ENCODE measurements around the gene MAGI2.

- TF ChIP-seq ARNTL (CRISPR knock-in tag; IDR thresholded peaks at IDR 0.05; ENCODE audit: borderline replicate concordance, low read depth) (no peak), SNAI2 (CRISPR knock-in tag; IDR thresholded peaks at IDR 0.05) (no peak), PATZ1 (CRISPR knock-in tag; IDR thresholded peaks at IDR 0.05; ENCODE audit: borderline replicate concordance) (no peak), ZFP3 (CRISPR knock-in tag; IDR thresholded peaks at IDR 0.05) (0 out of 2 replicates have a peak, but pooled peaks have one; percentile 33), BACH2 (CRISPR knock-in tag; IDR thresholded peaks at IDR 0.05; ENCODE audit: borderline replicate concordance) (no peak), OSR1 (CRISPR knock-in tag; IDR thresholded peaks at IDR 0.05) (no peak), ZC3H10 (CRISPR knock-in tag; IDR thresholded peaks at IDR 0.05) (no peak), ZNF565 (CRISPR knock-in tag; conservative IDR thresholded peaks at IDR 0.05; ENCODE audit: low read depth) (no peak), TCF4 (CRISPR knock-in tag; IDR thresholded peaks at IDR 0.05; ENCODE audit: borderline replicate concordance) (peak; percentile 31; the same call in 1 of the 2 replicates), TOX (CRISPR knock-in tag; IDR thresholded peaks at IDR 0.05; ENCODE audit: borderline replicate concordance) (no peak)
- TF ChIP-seq, protein P1, sequence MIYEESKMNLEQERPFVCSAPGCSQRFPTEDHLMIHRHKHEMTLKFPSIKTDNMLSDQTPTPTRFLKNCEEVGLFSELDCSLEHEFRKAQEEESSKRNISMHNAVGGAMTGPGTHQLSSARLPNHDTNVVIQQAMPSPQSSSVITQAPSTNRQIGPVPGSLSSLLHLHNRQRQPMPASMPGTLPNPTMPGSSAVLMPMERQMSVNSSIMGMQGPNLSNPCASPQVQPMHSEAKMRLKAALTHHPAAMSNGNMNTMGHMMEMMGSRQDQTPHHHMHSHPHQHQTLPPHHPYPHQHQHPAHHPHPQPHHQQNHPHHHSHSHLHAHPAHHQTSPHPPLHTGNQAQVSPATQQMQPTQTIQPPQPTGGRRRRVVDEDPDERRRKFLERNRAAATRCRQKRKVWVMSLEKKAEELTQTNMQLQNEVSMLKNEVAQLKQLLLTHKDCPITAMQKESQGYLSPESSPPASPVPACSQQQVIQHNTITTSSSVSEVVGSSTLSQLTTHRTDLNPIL (CRISPR knock-in tag; IDR thresholded peaks at IDR 0.05; ENCODE audit: low read depth), result no peak
These were observed at the start of gene MAGI2 for GRCh38 chr7:79453558-79454360.

Data from SK-N-SH treated with all-trans-retinoic acid at 6 μM for 48 hours (cell line).